ENCODE measurements around the gene ELSPBP1.
"Not testable (repeated sequence)": the region's sequence is repeated elsewhere in the genome, so short reads cannot be mapped to it uniquely, and the experiment has no call there.

Gene ELSPBP1

GRCh38 chr19:48043675-48044258 lies 49.3 kb downstream of the ELSPBP1 start, which contains the start of gene CABP5:
Gene CABP5, minus strand, starts transcription at chr19:48044079. Its CDS starts 157 bp downstream, at chr19:48043922.
- DNase-seq: no peak

- no peak for DNase-seq
Observed at GRCh38 chr19:48044561-48044960, 50.1 kb downstream of the ELSPBP1 start.

- DNase-seq: no peak
Observed at GRCh38 chr19:48051335-48052033, 57.1 kb downstream of the ELSPBP1 start.

- no peak for DNase-seq
Observed at GRCh38 chr19:48053076-48053475, 58.6 kb downstream of the ELSPBP1 start.

GRCh38 chr19:48053856-48054255 lies 59.4 kb downstream of the ELSPBP1 start:
- DNase-seq: no peak

- DNase-seq: no peak
Observed at GRCh38 chr19:48059331-48059730, 64.9 kb downstream of the ELSPBP1 start.

- DNase-seq: no peak
Observed at GRCh38 chr19:48060381-48060780, 65.9 kb downstream of the ELSPBP1 start.

GRCh38 chr19:48061401-48062344 lies 67.2 kb downstream of the ELSPBP1 start:
- no peak for DNase-seq

GRCh38 chr19:48064509-48064908 lies 70.1 kb downstream of the ELSPBP1 start:
- no peak for DNase-seq

- no peak for DNase-seq
Observed at GRCh38 chr19:48069435-48069834, 75.0 kb downstream of the ELSPBP1 start.

GRCh38 chr19:48070177-48070769 lies 75.8 kb downstream of the ELSPBP1 start:
- DNase-seq: not testable (repeated sequence)
